Tibial artery (tissue), 4 donors: ENCODE data around the gene PXYLP1.

Experiments used
- DNase-seq, 2 donors: peaks; one replicate each; pipeline ENCODE4 v3.0.0-alpha.2; 2019
- H3K27ac ChIP-seq, 2 donors: fragments of 200-600 bp; sonication (generic) in 1 of 2; 1 replicate in 1 of 2; 2 replicates in 1 of 2; pipeline ENCODE4 v1.5.1; 2018 to 2019; ENCODE audit warnings: mild to moderate bottlenecking in 1 of 2
- H3K27me3 ChIP-seq, 2 donors: fragments of 200-600 bp; sonication (generic) in 1 of 2; one replicate each; pipeline versions ENCODE4 v1.5.1 to v1.6.0; 2016 to 2019
- H3K36me3 ChIP-seq, 3 donors: fragments of 200-600 bp; sonication (generic) in 2 of 3; one replicate each; pipeline ENCODE4 v1.5.1; 2016 to 2019; ENCODE audit warnings: mild to moderate bottlenecking in 2 of 3
- H3K4me1 ChIP-seq, 4 donors: fragments of 200-600 bp; sonication (generic) in 2 of 4; 1 replicate in 3 of 4; 2 replicates in 1 of 4; pipeline ENCODE4 v1.5.1; 2016 to 2019
- H3K4me3 ChIP-seq, 2 donors: fragments of 200-600 bp; sonication (generic) in 1 of 2; 1 replicate in 1 of 2; 2 replicates in 1 of 2; pipeline ENCODE4 v1.5.1; 2018 to 2019; ENCODE audit warnings: mild to moderate bottlenecking in 2 of 2
- H3K9me3 ChIP-seq, 3 donors: fragments of 200-600 bp; sonication (generic) in 1 of 3; one replicate each; pipeline ENCODE4 v1.5.1; 2016 to 2019
- intact Hi-C: fragments of 100-400 bp; cut with DNase I; formaldehyde crosslinking; loops from one replicate; pipeline ENCODE4 v1.15.0; 2023; ENCODE audit warnings: low total_unique reads
- TF ChIP-seq, protein P1 (sequence below), 2 experiments: fragments of 200-600 bp in 1 of 2; fragments of 450-650 bp in 1 of 2; IDR thresholded peaks; one replicate each; pipeline ENCODE4 v1.5.1; 2017 to 2019; ENCODE audit warnings: antibody characterized with exemption in 2 of 2, mild to moderate bottlenecking in 1 of 2, moderate library complexity in 1 of 2

PXYLP1 gene

DNA sequence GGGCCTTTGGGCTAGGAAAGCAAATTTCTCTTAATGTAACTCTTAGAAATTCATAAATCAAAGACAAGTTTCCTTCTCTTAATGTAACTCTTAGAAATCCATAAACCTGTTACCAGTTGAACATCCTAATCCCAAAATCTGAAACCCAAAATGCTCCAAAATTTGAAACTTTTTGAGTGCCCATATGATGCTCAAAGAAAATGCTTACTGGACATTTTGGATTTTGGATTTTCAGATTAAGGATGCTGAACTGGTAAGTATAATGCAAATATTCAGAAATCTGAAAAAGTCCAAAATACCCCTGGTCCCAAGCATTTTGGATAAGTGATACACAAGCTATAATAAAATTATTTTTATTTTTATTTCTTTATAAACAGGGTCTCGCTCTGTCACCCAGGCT, 85.2 kb downstream of the PXYLP1 start:
- Histone ChIP-seq H3K36me3 (no peaks in the 10 kb centered on the region), H3K9me3 (no peaks in the 10 kb centered on the region), H3K4me3 (no peak overlapping the region), H3K4me1 (peaks cover 0 to 10% (median 4%) of the 10 kb centered on the region in 4 donors), H3K27ac (no peak overlapping the region), H3K27me3 (no peaks in the 10 kb centered on the region)
- no peak for DNase-seq
- intact Hi-C loops, result no loop called here
- TF ChIP-seq, protein P1, sequence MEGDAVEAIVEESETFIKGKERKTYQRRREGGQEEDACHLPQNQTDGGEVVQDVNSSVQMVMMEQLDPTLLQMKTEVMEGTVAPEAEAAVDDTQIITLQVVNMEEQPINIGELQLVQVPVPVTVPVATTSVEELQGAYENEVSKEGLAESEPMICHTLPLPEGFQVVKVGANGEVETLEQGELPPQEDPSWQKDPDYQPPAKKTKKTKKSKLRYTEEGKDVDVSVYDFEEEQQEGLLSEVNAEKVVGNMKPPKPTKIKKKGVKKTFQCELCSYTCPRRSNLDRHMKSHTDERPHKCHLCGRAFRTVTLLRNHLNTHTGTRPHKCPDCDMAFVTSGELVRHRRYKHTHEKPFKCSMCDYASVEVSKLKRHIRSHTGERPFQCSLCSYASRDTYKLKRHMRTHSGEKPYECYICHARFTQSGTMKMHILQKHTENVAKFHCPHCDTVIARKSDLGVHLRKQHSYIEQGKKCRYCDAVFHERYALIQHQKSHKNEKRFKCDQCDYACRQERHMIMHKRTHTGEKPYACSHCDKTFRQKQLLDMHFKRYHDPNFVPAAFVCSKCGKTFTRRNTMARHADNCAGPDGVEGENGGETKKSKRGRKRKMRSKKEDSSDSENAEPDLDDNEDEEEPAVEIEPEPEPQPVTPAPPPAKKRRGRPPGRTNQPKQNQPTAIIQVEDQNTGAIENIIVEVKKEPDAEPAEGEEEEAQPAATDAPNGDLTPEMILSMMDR (IDR thresholded peaks at IDR 0.05), result no peak

DNA sequence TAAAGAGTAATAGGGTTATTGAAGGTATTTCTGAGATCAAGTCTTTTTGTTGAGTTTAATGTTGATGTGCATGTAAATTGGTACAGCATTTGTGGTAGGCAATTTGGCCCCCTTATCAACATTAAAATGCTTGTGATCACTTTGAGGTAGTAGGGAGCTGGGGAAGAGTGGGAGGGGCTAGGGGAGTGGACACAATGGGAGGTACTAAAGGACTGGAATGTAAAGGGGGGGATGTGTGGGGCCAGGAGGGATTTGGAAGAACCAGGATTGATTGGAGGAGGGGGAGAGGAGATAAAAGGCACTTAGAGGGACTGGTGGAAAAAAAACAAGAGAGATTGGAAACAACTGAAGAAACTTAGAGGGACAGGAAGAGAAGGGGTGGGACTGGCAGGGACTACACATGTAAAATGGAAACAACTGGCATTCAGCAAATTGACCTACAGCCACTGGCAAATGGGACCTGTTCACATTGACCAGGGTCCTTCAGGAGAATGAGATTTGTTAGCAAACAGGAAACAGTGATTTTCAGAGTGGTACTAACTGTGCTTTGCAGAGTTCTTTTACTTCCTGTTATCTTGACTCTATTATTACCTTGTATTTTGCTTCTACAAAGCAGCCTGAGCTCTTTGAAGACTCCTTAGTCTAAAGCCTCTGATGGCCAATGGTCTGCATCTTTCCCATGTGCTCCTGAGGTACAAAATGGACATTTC, 88.9 kb downstream of the PXYLP1 start:
- no peaks in the 10 kb centered on the region for H3K27me3 ChIP-seq
- no peaks in the 10 kb centered on the region for H3K4me1 ChIP-seq
- H3K27ac ChIP-seq, result no peak overlapping the region
- no peaks in the 10 kb centered on the region for H3K9me3 ChIP-seq
- no peak overlapping the region for H3K4me3 ChIP-seq
- intact Hi-C loops, result no loop called here
- TF ChIP-seq, protein P1 (IDR thresholded peaks at IDR 0.05), result no peak
- no peak for DNase-seq
- no peaks in the 10 kb centered on the region for H3K36me3 ChIP-seq

DNA sequence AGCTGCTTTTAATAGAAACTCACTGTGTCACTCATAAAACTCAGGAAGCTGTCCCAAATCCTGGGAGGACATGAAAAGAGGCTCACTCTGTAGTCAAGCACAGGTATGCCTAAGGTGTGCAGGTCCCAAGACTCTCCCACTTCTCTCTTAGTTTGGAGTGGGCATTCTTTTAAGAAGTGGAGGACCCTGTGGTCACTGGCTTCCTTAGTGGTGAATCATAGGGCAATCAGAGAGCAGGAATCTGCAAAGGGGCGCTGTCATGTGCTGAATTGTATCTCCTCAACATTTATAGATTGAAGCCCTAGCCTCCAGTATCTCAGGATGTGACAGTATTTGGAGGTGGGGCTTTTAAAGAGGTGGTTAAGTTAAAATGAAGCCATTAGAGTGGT, 89.5 kb downstream of the PXYLP1 start:
- Histone ChIP-seq H3K27me3 (no peaks in the 10 kb centered on the region), H3K9me3 (no peaks in the 10 kb centered on the region), H3K4me3 (no peak overlapping the region), H3K4me1 (no peaks in the 10 kb centered on the region), H3K36me3 (no peaks in the 10 kb centered on the region), H3K27ac (no peak overlapping the region)
- intact Hi-C loops, result no loop called here
- no peak for DNase-seq
- TF ChIP-seq, protein P1 (IDR thresholded peaks at IDR 0.05), result no peak

DNA sequence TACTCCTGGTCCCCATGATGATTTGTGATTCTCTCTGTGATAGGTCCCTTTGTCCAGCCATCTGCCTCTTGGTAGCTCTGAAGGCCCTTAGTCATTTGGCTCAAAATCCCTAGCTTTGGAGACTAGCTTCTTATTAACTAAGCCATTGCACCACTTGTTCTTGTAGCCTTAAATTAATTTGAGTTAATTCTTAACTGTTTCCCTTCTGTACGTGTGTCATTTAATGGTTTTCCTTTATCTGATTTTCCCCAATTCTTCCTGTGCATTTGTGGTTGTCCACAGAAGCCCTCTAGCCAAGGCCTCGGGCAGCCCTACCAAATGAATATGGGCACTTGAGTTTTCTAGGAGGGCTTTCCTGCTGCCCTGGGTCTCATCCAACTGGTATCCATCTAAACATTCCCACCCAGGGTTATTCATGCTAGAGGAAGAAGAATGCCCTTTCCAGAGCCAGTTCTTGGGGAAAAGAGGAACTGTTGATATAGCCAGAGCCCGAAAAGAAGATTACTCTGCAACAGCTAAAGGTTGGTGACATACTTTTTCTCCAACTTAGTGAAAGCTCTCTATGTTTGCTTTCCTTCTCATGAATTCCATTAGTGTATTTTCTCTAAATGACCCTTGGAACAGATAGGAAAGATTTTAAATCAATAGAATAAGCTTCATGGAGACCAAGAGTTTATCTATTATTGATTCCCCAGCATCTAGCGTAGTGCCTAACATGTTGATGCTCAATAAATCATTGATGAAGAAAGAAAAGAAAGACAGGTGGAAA, 92.5 kb downstream of the PXYLP1 start:
- H3K27me3 ChIP-seq, result no peaks in the 10 kb centered on the region
- intact Hi-C loops, result no loop called here
- no peaks in the 10 kb centered on the region for H3K4me1 ChIP-seq
- no peak overlapping the region for H3K27ac ChIP-seq
- no peaks in the 10 kb centered on the region for H3K9me3 ChIP-seq
- TF ChIP-seq, protein P1 (IDR thresholded peaks at IDR 0.05), result no peak
- no peak overlapping the region for H3K4me3 ChIP-seq
- no peaks in the 10 kb centered on the region for H3K36me3 ChIP-seq
- no peak for DNase-seq

DNA sequence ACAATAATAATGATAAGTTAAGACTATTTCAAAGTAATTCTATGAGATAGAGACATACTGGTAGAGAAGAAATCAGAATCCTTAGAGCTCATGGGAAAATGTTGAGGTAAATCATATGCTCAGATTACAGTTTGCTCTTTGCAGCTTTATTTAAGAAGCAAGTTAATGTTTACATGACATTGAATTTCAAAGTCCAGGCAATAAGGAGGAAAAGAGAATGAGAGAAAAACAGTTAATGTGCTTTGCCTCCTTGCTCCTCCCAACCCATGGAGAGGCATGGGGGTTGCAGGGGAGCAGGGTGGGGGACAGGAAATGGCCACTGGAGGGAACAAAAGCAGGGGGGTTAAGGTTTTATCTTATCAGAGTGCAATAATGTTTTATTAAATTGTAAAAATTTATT, 94.5 kb downstream of the PXYLP1 start:
- intact Hi-C loops, result no loop called here
- Histone ChIP-seq H3K36me3 (no peaks in the 10 kb centered on the region), H3K4me3 (no peak overlapping the region), H3K9me3 (no peaks in the 10 kb centered on the region), H3K4me1 (no peaks in the 10 kb centered on the region), H3K27me3 (no peaks in the 10 kb centered on the region), H3K27ac (no peak overlapping the region)
- TF ChIP-seq, protein P1 (IDR thresholded peaks at IDR 0.05), result no peak
- no peak for DNase-seq
